Measurements from ENCODE around the gene PEG3. TPM values are rescaled to one million over a fixed set of nuclear protein-coding genes. Genes with fewer than 3 reads are reported as not detected.

Gene PEG3
- total and polyA plus RNA-seq, 2 of the 13 experiments (the other 11 are each of a cell fraction or from before 2014, with no cell fraction given) = 217 to 394 TPM

- TF ChIP-seq ZBTB10 (CRISPR knock-in tag; IDR thresholded peaks at IDR 0.05; ENCODE audit: borderline replicate concordance) (no peak), RERE (CRISPR knock-in tag; IDR thresholded peaks at IDR 0.05; ENCODE audit: low read depth) (no peak), CCDC6 (CRISPR knock-in tag; IDR thresholded peaks at IDR 0.05) (0 out of 2 replicates have a peak, but pooled peaks have one; percentile 17), RFXAP (CRISPR knock-in tag; IDR thresholded peaks at IDR 0.05; ENCODE audit: borderline replicate concordance) (no peak), ELF1 (CRISPR knock-in tag; IDR thresholded peaks at IDR 0.05) (no peak; the same call in 1 of the 2 replicates), ASH2L (IDR thresholded peaks at IDR 0.05; ENCODE audit: insufficient read length, low read depth, low read length) (peak; percentile 5), NFATC3 (CRISPR knock-in tag; IDR thresholded peaks at IDR 0.05) (no peak), ZNF282 (IDR thresholded peaks at IDR 0.05; ENCODE audit: partially characterized antibody) (no peak), FOXA3 (CRISPR knock-in tag; IDR thresholded peaks at IDR 0.05) (no peak), SP5 (CRISPR knock-in tag; IDR thresholded peaks at IDR 0.05; ENCODE audit: borderline replicate concordance, low read depth) (no peak), ZFP41 (CRISPR knock-in tag; IDR thresholded peaks at IDR 0.05; ENCODE audit: borderline replicate concordance) (no peak), ZBTB7B (CRISPR knock-in tag; IDR thresholded peaks at IDR 0.05) (no peak)
- TF ChIP-seq, protein P1, sequence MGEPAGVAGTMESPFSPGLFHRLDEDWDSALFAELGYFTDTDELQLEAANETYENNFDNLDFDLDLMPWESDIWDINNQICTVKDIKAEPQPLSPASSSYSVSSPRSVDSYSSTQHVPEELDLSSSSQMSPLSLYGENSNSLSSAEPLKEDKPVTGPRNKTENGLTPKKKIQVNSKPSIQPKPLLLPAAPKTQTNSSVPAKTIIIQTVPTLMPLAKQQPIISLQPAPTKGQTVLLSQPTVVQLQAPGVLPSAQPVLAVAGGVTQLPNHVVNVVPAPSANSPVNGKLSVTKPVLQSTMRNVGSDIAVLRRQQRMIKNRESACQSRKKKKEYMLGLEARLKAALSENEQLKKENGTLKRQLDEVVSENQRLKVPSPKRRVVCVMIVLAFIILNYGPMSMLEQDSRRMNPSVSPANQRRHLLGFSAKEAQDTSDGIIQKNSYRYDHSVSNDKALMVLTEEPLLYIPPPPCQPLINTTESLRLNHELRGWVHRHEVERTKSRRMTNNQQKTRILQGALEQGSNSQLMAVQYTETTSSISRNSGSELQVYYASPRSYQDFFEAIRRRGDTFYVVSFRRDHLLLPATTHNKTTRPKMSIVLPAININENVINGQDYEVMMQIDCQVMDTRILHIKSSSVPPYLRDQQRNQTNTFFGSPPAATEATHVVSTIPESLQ (CRISPR knock-in tag; conservative IDR thresholded peaks at IDR 0.05) = no peak
- TF ChIP-seq, protein P2, sequence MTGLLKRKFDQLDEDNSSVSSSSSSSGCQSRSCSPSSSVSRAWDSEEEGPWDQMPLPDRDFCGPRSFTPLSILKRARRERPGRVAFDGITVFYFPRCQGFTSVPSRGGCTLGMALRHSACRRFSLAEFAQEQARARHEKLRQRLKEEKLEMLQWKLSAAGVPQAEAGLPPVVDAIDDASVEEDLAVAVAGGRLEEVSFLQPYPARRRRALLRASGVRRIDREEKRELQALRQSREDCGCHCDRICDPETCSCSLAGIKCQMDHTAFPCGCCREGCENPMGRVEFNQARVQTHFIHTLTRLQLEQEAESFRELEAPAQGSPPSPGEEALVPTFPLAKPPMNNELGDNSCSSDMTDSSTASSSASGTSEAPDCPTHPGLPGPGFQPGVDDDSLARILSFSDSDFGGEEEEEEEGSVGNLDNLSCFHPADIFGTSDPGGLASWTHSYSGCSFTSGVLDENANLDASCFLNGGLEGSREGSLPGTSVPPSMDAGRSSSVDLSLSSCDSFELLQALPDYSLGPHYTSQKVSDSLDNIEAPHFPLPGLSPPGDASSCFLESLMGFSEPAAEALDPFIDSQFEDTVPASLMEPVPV (CRISPR knock-in tag; IDR thresholded peaks at IDR 0.05) = 0 out of 2 replicates have a peak, but pooled peaks have one; percentile 8
These were observed 675 bp downstream of the PEG3 start (continued) for GRCh38 chr19:56839652-56840450.

Data from HepG2 (cell line).